ENCODE results near the gene NCOA7.

DNA sequence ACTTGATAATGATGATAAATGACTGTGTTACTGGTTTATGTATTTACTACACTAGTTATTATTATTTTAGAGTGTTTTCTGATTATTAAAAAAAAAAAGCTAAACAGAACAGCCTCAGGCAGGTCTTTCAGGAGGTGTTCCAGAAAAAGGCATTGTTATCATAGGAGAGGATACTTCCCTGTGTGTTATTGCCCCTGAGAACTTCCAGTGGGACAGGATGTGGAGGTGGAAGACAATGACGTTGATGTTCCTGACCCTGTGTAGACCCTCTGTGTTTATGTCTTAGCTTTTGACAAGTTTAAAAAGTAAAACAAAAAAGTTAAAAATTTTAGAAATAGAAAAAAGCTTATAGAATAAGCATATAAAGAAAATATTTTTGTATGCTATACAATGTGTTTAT lies 49.1 kb downstream of the NCOA7 start:
- TF ChIP-seq CTCF (IDR thresholded peaks at IDR 0.05) (no peak), POLR2A (IDR thresholded peaks at IDR 0.05) (no peak)

Measured in testis (tissue), 2 donors.